ENCODE results near the gene KCNK15. TPM values are rescaled to one million over a fixed set of nuclear protein-coding genes. Genes with fewer than 3 reads are reported as not detected.

KCNK15 gene
- total and polyA plus RNA-seq, 2 donors = 0.21 to 0.67 TPM

- Histone ChIP-seq H3K27ac (ENCODE audit: low read depth) (no peak overlapping the region), H3K36me3 (ENCODE audit: insufficient read depth) (no peaks in the 10 kb centered on the region), H3K4me1 (ENCODE audit: insufficient read depth) (no peaks in the 10 kb centered on the region), H3K4me3 (ENCODE audit: low read depth, low read length) (no peak overlapping the region)
- 16% methylated on average over 1 of the region's 1 CpG for WGBS
- DNase-seq (ENCODE audit: extremely low spot score) = no peak
Observed at GRCh38 chr20:44785768-44786167, 40.1 kb downstream of the KCNK15 start.

GRCh38 chr20:44787299-44787698, 41.6 kb downstream of the KCNK15 start:
- Histone ChIP-seq H3K4me1 (ENCODE audit: insufficient read depth) (no peaks in the 10 kb centered on the region), H3K4me3 (ENCODE audit: low read depth, low read length) (no peak overlapping the region), H3K36me3 (ENCODE audit: insufficient read depth) (no peaks in the 10 kb centered on the region), H3K27ac (ENCODE audit: low read depth) (no peak overlapping the region)
- no peak for DNase-seq (ENCODE audit: extremely low spot score)
- WGBS = 90% methylated on average over 7 of the region's 7 CpGs

GRCh38 chr20:44788706-44789456, 43.2 kb downstream of the KCNK15 start:
- no peak overlapping the region for H3K27ac ChIP-seq (ENCODE audit: low read depth)
- no peaks in the 10 kb centered on the region for H3K36me3 ChIP-seq (ENCODE audit: insufficient read depth)
- H3K4me3 ChIP-seq (ENCODE audit: low read depth, low read length) = no peak overlapping the region
- 64% methylated on average over 10 of the region's 10 CpGs for WGBS
- no peaks in the 10 kb centered on the region for H3K4me1 ChIP-seq (ENCODE audit: insufficient read depth)
- no peak for DNase-seq (ENCODE audit: extremely low spot score)

GRCh38 chr20:44790638-44791393, 45.2 kb downstream of the KCNK15 start:
- no peak for DNase-seq (ENCODE audit: extremely low spot score)
- no peaks in the 10 kb centered on the region for H3K4me1 ChIP-seq (ENCODE audit: insufficient read depth)
- H3K27ac ChIP-seq (ENCODE audit: low read depth) = no peak overlapping the region
- WGBS = 76% methylated on average over 11 of the region's 11 CpGs
- H3K4me3 ChIP-seq (ENCODE audit: low read depth, low read length) = no peak overlapping the region
- H3K36me3 ChIP-seq (ENCODE audit: insufficient read depth) = no peaks in the 10 kb centered on the region

- Histone ChIP-seq H3K36me3 (ENCODE audit: insufficient read depth) (no peaks in the 10 kb centered on the region), H3K4me1 (ENCODE audit: insufficient read depth) (no peaks in the 10 kb centered on the region), H3K4me3 (ENCODE audit: low read depth, low read length) (no peak overlapping the region), H3K27ac (ENCODE audit: low read depth) (no peak overlapping the region)
- no peak for DNase-seq (ENCODE audit: extremely low spot score)
- WGBS = 71% methylated on average over 7 of the region's 7 CpGs
Observed at GRCh38 chr20:44792796-44793195, 47.1 kb downstream of the KCNK15 start.

- WGBS = 24% methylated on average over 4 of the region's 4 CpGs
- H3K36me3 ChIP-seq (ENCODE audit: insufficient read depth) = no peaks in the 10 kb centered on the region
- H3K27ac ChIP-seq (ENCODE audit: low read depth) = no peak overlapping the region
- no peak overlapping the region for H3K4me3 ChIP-seq (ENCODE audit: low read depth, low read length)
- no peaks in the 10 kb centered on the region for H3K4me1 ChIP-seq (ENCODE audit: insufficient read depth)
- DNase-seq (ENCODE audit: extremely low spot score) = no peak
Observed at GRCh38 chr20:44795836-44796235, 50.2 kb downstream of the KCNK15 start.

GRCh38 chr20:44796311-44796710, 50.6 kb downstream of the KCNK15 start:
- no peaks in the 10 kb centered on the region for H3K4me1 ChIP-seq (ENCODE audit: insufficient read depth)
- no peak overlapping the region for H3K4me3 ChIP-seq (ENCODE audit: low read depth, low read length)
- no peak for DNase-seq (ENCODE audit: extremely low spot score)
- H3K27ac ChIP-seq (ENCODE audit: low read depth) = no peak overlapping the region
- no peaks in the 10 kb centered on the region for H3K36me3 ChIP-seq (ENCODE audit: insufficient read depth)

GRCh38 chr20:44796758-44797457, 51.2 kb downstream of the KCNK15 start:
- H3K27ac ChIP-seq (ENCODE audit: low read depth) = no peak overlapping the region
- H3K36me3 ChIP-seq (ENCODE audit: insufficient read depth) = no peaks in the 10 kb centered on the region
- DNase-seq (ENCODE audit: extremely low spot score) = no peak
- no peaks in the 10 kb centered on the region for H3K4me1 ChIP-seq (ENCODE audit: insufficient read depth)
- no peak overlapping the region for H3K4me3 ChIP-seq (ENCODE audit: low read depth, low read length)
- WGBS = 67% methylated on average over 3 of the region's 3 CpGs

- DNase-seq (ENCODE audit: extremely low spot score) = no peak
- Histone ChIP-seq H3K4me3 (ENCODE audit: low read depth, low read length) (no peak overlapping the region), H3K36me3 (ENCODE audit: insufficient read depth) (no peaks in the 10 kb centered on the region), H3K4me1 (ENCODE audit: insufficient read depth) (no peaks in the 10 kb centered on the region), H3K27ac (ENCODE audit: low read depth) (no peak overlapping the region)
- WGBS = 77% methylated on average over 5 of the region's 5 CpGs
Observed at GRCh38 chr20:44799691-44800090, 54.0 kb downstream of the KCNK15 start.

GRCh38 chr20:44800391-44801046, 54.9 kb downstream of the KCNK15 start:
- Histone ChIP-seq H3K27ac (ENCODE audit: low read depth) (no peak overlapping the region), H3K36me3 (ENCODE audit: insufficient read depth) (no peaks in the 10 kb centered on the region), H3K4me3 (ENCODE audit: low read depth, low read length) (no peak overlapping the region), H3K4me1 (ENCODE audit: insufficient read depth) (no peaks in the 10 kb centered on the region)
- DNase-seq (ENCODE audit: extremely low spot score) = no peak
- WGBS = 71% methylated on average over 8 of the region's 8 CpGs

Other genes with a start within 250 kb of the KCNK15 start
- gene SERINC3, start 223.8 kb upstream of the KCNK15 start, total RNA-seq = 73.9 TPM
- 93.4 TPM for gene SERINC3, start 223.8 kb upstream of the KCNK15 start, polyA plus RNA-seq
- 65.1 TPM for gene PKIG, start 163.3 kb upstream of the KCNK15 start, total RNA-seq
- gene PKIG, start 163.3 kb upstream of the KCNK15 start, polyA plus RNA-seq = 277 TPM
- 2.2 TPM for gene ADA, start 94.2 kb upstream of the KCNK15 start, total RNA-seq
- gene ADA, start 94.2 kb upstream of the KCNK15 start, polyA plus RNA-seq = 6.5 TPM
- gene CCN5, start 30.5 kb upstream of the KCNK15 start, total RNA-seq = not detected
- gene CCN5, start 30.5 kb upstream of the KCNK15 start, polyA plus RNA-seq = 20.8 TPM
- gene RIMS4, start 64.7 kb downstream of the KCNK15 start, total RNA-seq = 2.4 TPM
- 0.14 TPM for gene RIMS4, start 64.7 kb downstream of the KCNK15 start, polyA plus RNA-seq
- gene YWHAB, start 139.8 kb downstream of the KCNK15 start, total RNA-seq = 99.1 TPM
- gene YWHAB, start 139.8 kb downstream of the KCNK15 start, polyA plus RNA-seq = 129 TPM
- gene PABPC1L, start 164.2 kb downstream of the KCNK15 start, total RNA-seq = 14.4 TPM
- 12.2 TPM for gene PABPC1L, start 164.2 kb downstream of the KCNK15 start, polyA plus RNA-seq
- 12.3 TPM for gene TOMM34, start 214.5 kb downstream of the KCNK15 start, total RNA-seq
- gene TOMM34, start 214.5 kb downstream of the KCNK15 start, polyA plus RNA-seq = 19.5 TPM
- 37.5 TPM for gene STK4, start 220.6 kb downstream of the KCNK15 start, total RNA-seq
- gene STK4, start 220.6 kb downstream of the KCNK15 start, polyA plus RNA-seq = 11.6 TPM